H1 (cell line): Measurements from ENCODE around the gene MAPK11. TPM values are rescaled to one million over a fixed set of nuclear protein-coding genes. Genes with fewer than 3 reads are reported as not detected.

ENCODE experiments used
- CTBP2 ChIP-seq: IDR thresholded peaks from 2 replicates; pipeline ENCODE4 v1.7.0; 2011; ENCODE audit warnings: borderline replicate concordance, mild to moderate bottlenecking, moderate library complexity, mixed read lengths, low read length; ENCODE audit not compliant: insufficient read depth, insufficient read length
- EGR1 ChIP-seq: IDR thresholded peaks from 2 replicates; pipeline ENCODE4 v1.6.1; 2011; ENCODE audit warnings: low read depth, low read length, borderline replicate concordance
- JUND ChIP-seq: IDR thresholded peaks from 2 replicates; pipeline ENCODE4 v1.6.1; 2011; ENCODE audit warnings: mild to moderate bottlenecking, improper control_type of control experiment, low read length
- USF2 ChIP-seq: IDR thresholded peaks from 2 replicates; pipeline ENCODE4 v1.6.1; 2011; ENCODE audit warnings: low read length, improper control_type of control experiment
- polyA plus RNA-seq, 7 experiments: library from polyadenylated mRNA; depleted of rRNA in 3 of 7; stranded (reverse) in 5 of 7; unstranded in 2 of 7; fragments of >200 nt in 5 of 7; fragments of 200-250 nt in 2 of 7; gene quantifications; 1 replicate in 5 of 7; 2 replicates in 1 of 7; 4 replicates in 1 of 7; pipeline versions ENCODE4 v1.2.1 to v1.2.3, GENCODE V29; 2011 to 2013; ENCODE audit warnings: missing spikeins in 2 of 7, mixed read lengths in 2 of 7
- total RNA-seq: library from RNA; stranded (reverse); fragmentation: NEBNext Ultra II Directional; extraction: Animal tissue kit (Norgen Biotek cat#: 25700); gene quantifications from 2 replicates; pipeline ENCODE4 v1.2.1, GENCODE V29; 2021
- TF ChIP-seq, protein P1 (sequence below): fragments of 300-600 bp; sonication (generic); IDR thresholded peaks from 2 replicates; pipeline ENCODE4 v1.7.1; 2012; ENCODE audit warnings: low read length, moderate library complexity, mild to moderate bottlenecking, inconsistent platforms; ENCODE audit not compliant: insufficient replicate concordance

The MAPK11 gene
- total and polyA plus RNA-seq, 2 of the 8 experiments (the other 6 are each of a cell fraction or from before 2014, with no cell fraction given): 0.70 to 1.5 TPM

DNA sequence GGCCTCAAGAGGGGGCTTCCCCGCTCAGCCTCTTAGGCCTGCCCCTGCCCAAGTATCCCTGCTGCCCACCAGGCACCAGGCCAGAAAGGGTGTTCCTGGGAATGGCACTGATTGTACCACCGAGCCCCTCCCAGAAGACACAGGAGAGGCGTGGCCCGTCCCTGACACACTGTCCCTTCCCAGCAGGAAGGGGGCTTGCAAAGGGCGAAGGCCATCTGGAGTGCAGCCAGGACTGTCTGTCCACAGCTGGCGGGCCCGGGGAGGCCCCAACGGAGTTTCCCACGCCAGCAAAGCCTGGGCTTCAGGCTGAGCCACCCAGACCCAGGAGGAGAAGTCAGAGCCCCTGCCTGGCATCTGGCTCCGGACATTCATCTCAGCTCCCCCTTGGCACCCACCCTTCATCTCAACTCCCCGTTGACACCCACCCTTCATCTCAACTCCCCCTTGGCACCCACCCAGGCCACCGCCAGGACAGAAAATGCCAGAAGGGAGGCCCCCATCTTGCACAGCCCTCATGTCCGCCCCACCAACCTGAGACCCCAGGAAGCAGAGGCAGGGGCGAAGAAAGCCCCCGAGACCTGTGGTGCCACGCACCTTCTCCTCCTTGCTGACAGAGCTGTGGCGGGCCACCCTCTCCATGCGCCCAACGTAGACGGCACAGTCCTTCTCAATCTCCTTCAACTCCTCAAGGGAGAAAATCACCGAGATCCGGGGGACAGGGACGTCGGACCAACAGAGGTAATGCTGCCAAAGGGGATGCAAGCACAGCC lies 44.8 kb downstream of the MAPK11 start (continued):
- TF ChIP-seq, protein P1, sequence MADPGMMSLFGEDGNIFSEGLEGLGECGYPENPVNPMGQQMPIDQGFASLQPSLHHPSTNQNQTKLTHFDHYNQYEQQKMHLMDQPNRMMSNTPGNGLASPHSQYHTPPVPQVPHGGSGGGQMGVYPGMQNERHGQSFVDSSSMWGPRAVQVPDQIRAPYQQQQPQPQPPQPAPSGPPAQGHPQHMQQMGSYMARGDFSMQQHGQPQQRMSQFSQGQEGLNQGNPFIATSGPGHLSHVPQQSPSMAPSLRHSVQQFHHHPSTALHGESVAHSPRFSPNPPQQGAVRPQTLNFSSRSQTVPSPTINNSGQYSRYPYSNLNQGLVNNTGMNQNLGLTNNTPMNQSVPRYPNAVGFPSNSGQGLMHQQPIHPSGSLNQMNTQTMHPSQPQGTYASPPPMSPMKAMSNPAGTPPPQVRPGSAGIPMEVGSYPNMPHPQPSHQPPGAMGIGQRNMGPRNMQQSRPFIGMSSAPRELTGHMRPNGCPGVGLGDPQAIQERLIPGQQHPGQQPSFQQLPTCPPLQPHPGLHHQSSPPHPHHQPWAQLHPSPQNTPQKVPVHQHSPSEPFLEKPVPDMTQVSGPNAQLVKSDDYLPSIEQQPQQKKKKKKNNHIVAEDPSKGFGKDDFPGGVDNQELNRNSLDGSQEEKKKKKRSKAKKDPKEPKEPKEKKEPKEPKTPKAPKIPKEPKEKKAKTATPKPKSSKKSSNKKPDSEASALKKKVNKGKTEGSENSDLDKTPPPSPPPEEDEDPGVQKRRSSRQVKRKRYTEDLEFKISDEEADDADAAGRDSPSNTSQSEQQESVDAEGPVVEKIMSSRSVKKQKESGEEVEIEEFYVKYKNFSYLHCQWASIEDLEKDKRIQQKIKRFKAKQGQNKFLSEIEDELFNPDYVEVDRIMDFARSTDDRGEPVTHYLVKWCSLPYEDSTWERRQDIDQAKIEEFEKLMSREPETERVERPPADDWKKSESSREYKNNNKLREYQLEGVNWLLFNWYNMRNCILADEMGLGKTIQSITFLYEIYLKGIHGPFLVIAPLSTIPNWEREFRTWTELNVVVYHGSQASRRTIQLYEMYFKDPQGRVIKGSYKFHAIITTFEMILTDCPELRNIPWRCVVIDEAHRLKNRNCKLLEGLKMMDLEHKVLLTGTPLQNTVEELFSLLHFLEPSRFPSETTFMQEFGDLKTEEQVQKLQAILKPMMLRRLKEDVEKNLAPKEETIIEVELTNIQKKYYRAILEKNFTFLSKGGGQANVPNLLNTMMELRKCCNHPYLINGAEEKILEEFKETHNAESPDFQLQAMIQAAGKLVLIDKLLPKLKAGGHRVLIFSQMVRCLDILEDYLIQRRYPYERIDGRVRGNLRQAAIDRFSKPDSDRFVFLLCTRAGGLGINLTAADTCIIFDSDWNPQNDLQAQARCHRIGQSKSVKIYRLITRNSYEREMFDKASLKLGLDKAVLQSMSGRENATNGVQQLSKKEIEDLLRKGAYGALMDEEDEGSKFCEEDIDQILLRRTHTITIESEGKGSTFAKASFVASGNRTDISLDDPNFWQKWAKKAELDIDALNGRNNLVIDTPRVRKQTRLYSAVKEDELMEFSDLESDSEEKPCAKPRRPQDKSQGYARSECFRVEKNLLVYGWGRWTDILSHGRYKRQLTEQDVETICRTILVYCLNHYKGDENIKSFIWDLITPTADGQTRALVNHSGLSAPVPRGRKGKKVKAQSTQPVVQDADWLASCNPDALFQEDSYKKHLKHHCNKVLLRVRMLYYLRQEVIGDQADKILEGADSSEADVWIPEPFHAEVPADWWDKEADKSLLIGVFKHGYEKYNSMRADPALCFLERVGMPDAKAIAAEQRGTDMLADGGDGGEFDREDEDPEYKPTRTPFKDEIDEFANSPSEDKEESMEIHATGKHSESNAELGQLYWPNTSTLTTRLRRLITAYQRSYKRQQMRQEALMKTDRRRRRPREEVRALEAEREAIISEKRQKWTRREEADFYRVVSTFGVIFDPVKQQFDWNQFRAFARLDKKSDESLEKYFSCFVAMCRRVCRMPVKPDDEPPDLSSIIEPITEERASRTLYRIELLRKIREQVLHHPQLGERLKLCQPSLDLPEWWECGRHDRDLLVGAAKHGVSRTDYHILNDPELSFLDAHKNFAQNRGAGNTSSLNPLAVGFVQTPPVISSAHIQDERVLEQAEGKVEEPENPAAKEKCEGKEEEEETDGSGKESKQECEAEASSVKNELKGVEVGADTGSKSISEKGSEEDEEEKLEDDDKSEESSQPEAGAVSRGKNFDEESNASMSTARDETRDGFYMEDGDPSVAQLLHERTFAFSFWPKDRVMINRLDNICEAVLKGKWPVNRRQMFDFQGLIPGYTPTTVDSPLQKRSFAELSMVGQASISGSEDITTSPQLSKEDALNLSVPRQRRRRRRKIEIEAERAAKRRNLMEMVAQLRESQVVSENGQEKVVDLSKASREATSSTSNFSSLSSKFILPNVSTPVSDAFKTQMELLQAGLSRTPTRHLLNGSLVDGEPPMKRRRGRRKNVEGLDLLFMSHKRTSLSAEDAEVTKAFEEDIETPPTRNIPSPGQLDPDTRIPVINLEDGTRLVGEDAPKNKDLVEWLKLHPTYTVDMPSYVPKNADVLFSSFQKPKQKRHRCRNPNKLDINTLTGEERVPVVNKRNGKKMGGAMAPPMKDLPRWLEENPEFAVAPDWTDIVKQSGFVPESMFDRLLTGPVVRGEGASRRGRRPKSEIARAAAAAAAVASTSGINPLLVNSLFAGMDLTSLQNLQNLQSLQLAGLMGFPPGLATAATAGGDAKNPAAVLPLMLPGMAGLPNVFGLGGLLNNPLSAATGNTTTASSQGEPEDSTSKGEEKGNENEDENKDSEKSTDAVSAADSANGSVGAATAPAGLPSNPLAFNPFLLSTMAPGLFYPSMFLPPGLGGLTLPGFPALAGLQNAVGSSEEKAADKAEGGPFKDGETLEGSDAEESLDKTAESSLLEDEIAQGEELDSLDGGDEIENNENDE: no peak
- TF ChIP-seq USF2 (no peak), CTBP2 (no peak), EGR1 (no peak), JUND (no peak)
